SK-N-SH treated with all-trans-retinoic acid at 6 μM for 48 hours (cell line): Measurements from ENCODE around the gene CFD.

Experiments
- ATAC-seq: fragments of 200-7000 bp; cut with Tn5 transposase; 3 replicates; pipeline ENCODE4 v1.9.1; 2020; ENCODE audit warnings: mild to moderate bottlenecking, moderate library complexity
- ARNTL ChIP-seq: fragments of 450-650 bp; formaldehyde crosslinking; IDR thresholded peaks from 2 replicates; pipeline ENCODE4 v1.5.0; 2020; ENCODE audit warnings: low read depth, mild to moderate bottlenecking, moderate library complexity, borderline replicate concordance
- BACH2 ChIP-seq: fragments of 250-450 bp; sonication (Bioruptor Pico); IDR thresholded peaks from 2 replicates; pipeline ENCODE4 v1.9.0; 2021; ENCODE audit warnings: mild to moderate bottlenecking, borderline replicate concordance
- CREB5 ChIP-seq: fragments of 250-450 bp; sonication (Bioruptor Pico); IDR thresholded peaks from 2 replicates; pipeline ENCODE4 v1.5.1; 2020; ENCODE audit warnings: low read depth, mild to moderate bottlenecking, moderate library complexity
- CSDC2 ChIP-seq: fragments of 250-450 bp; sonication (Bioruptor Pico); IDR thresholded peaks from 2 replicates; pipeline ENCODE4 v1.5.0; 2020; ENCODE audit warnings: mild to moderate bottlenecking, moderate library complexity
- GLIS3 ChIP-seq: fragments of 250-450 bp; sonication (Bioruptor Pico); IDR thresholded peaks from 2 replicates; pipeline ENCODE4 v1.5.0; 2020; ENCODE audit warnings: mild to moderate bottlenecking, moderate library complexity
- ISL1 ChIP-seq: fragments of 250-450 bp; sonication (Bioruptor Pico); IDR thresholded peaks from 2 replicates; pipeline ENCODE4 v2.1.2; 2022; ENCODE audit warnings: mild to moderate bottlenecking, moderate library complexity
- OSR1 ChIP-seq: fragments of 250-450 bp; sonication (Bioruptor Pico); IDR thresholded peaks from 2 replicates; pipeline ENCODE4 v1.8.0; 2022; ENCODE audit warnings: moderate library complexity, mild to moderate bottlenecking, inconsistent platforms
- PPARA ChIP-seq: fragments of 250-450 bp; sonication (Bioruptor Pico); IDR thresholded peaks from 2 replicates; pipeline ENCODE4 v1.5.0; 2020; ENCODE audit warnings: mild to moderate bottlenecking, borderline replicate concordance
- RARB ChIP-seq: fragments of 250-450 bp; sonication (Bioruptor Pico); IDR thresholded peaks from 2 replicates; pipeline ENCODE4 v1.8.0; 2021; ENCODE audit warnings: mild to moderate bottlenecking, moderate library complexity
- TCF4 ChIP-seq: fragments of 250-450 bp; sonication (Bioruptor Pico); IDR thresholded peaks from 2 replicates; pipeline ENCODE4 v1.8.0; 2021; ENCODE audit warnings: mild to moderate bottlenecking, moderate library complexity, borderline replicate concordance
- TOX ChIP-seq: fragments of 250-450 bp; sonication (Bioruptor Pico); IDR thresholded peaks from 2 replicates; pipeline ENCODE4 v1.8.0; 2021; ENCODE audit warnings: mild to moderate bottlenecking, moderate library complexity, borderline replicate concordance
- TSHZ2 ChIP-seq: fragments of 250-450 bp; sonication (Bioruptor Pico); IDR thresholded peaks from 2 replicates; pipeline ENCODE4 v1.5.0; 2020; ENCODE audit warnings: mild to moderate bottlenecking, moderate library complexity
- ZC3H10 ChIP-seq: fragments of 250-450 bp; sonication (Bioruptor Pico); IDR thresholded peaks from 2 replicates; pipeline ENCODE4 v1.5.1; 2021; ENCODE audit warnings: mild to moderate bottlenecking, moderate library complexity
- ZFP3 ChIP-seq: fragments of 250-450 bp; sonication (Bioruptor Pico); IDR thresholded peaks from 2 replicates; pipeline ENCODE4 v1.5.0; 2020; ENCODE audit warnings: mild to moderate bottlenecking, moderate library complexity
- ZFP30 ChIP-seq: fragments of 450-650 bp; formaldehyde crosslinking; IDR thresholded peaks from 2 replicates; pipeline ENCODE4 v1.5.0; 2022; ENCODE audit warnings: mild to moderate bottlenecking, moderate library complexity
- ZNF70 ChIP-seq: fragments of 450-650 bp; formaldehyde crosslinking; IDR thresholded peaks from 2 replicates; pipeline ENCODE4 v1.5.0; 2020; ENCODE audit warnings: mild to moderate bottlenecking, moderate library complexity
- TF ChIP-seq, protein P1 (sequence below): fragments of 250-450 bp; sonication (Bioruptor Pico); IDR thresholded peaks from 2 replicates; pipeline ENCODE4 v1.8.0; 2020; ENCODE audit warnings: mild to moderate bottlenecking, moderate library complexity, borderline replicate concordance
- TF ChIP-seq, protein P2 (sequence below): fragments of 250-450 bp; sonication (Bioruptor Pico); IDR thresholded peaks from 2 replicates; pipeline ENCODE4 v1.5.1; 2021; ENCODE audit warnings: mild to moderate bottlenecking, moderate library complexity
- TF ChIP-seq, protein P3 (sequence below): fragments of 250-450 bp; sonication (Bioruptor Pico); IDR thresholded peaks from 2 replicates; pipeline ENCODE4 v1.8.0; 2021; ENCODE audit warnings: low read depth, mild to moderate bottlenecking, moderate library complexity, borderline replicate concordance

The CFD gene

DNA sequence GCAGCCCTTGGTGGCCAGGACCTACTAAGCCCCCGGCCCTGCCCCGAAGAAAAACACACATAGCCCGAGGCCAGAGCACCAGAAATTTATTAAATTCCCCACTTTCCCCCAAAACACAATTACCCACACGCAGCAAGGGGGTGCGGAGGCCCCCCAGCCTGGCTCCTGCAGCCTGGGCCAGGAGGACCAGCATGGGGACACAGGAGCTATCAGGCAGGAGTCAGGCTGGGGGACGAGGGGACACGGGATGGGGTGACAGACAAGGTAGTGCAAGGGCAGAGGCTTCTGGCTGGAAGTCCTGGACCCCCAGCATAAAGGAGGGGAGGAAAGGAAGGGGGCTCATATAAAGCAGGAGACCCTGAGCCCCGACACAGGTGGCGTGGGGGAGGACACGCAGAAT lies 37.0 kb downstream of the CFD start (continued):
- TF ChIP-seq TSHZ2 (CRISPR knock-in tag) (no peak), GLIS3 (CRISPR knock-in tag) (no peak)
- TF ChIP-seq, all 23 proteins: peak for 0

GRCh38 chr19:896999-897398 lies 37.5 kb downstream of the CFD start:
- TF ChIP-seq ARNTL (CRISPR knock-in tag) (no peak), ZNF70 (CRISPR knock-in tag) (no peak), ISL1 (CRISPR knock-in tag) (no peak), GLIS3 (CRISPR knock-in tag) (no peak), TCF4 (CRISPR knock-in tag) (no peak), TSHZ2 (CRISPR knock-in tag) (no peak), ZFP30 (CRISPR knock-in tag) (no peak), TOX (CRISPR knock-in tag) (no peak), CSDC2 (no peak), PPARA (no peak), CREB5 (CRISPR knock-in tag) (no peak), ZC3H10 (no peak)
- TF ChIP-seq, protein P1, sequence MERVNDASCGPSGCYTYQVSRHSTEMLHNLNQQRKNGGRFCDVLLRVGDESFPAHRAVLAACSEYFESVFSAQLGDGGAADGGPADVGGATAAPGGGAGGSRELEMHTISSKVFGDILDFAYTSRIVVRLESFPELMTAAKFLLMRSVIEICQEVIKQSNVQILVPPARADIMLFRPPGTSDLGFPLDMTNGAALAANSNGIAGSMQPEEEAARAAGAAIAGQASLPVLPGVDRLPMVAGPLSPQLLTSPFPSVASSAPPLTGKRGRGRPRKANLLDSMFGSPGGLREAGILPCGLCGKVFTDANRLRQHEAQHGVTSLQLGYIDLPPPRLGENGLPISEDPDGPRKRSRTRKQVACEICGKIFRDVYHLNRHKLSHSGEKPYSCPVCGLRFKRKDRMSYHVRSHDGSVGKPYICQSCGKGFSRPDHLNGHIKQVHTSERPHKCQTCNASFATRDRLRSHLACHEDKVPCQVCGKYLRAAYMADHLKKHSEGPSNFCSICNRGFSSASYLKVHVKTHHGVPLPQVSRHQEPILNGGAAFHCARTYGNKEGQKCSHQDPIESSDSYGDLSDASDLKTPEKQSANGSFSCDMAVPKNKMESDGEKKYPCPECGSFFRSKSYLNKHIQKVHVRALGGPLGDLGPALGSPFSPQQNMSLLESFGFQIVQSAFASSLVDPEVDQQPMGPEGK (CRISPR knock-in tag), result no peak
- TF ChIP-seq, protein P2, sequence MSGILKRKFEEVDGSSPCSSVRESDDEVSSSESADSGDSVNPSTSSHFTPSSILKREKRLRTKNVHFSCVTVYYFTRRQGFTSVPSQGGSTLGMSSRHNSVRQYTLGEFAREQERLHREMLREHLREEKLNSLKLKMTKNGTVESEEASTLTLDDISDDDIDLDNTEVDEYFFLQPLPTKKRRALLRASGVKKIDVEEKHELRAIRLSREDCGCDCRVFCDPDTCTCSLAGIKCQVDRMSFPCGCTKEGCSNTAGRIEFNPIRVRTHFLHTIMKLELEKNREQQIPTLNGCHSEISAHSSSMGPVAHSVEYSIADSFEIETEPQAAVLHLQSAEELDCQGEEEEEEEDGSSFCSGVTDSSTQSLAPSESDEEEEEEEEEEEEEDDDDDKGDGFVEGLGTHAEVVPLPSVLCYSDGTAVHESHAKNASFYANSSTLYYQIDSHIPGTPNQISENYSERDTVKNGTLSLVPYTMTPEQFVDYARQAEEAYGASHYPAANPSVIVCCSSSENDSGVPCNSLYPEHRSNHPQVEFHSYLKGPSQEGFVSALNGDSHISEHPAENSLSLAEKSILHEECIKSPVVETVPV (CRISPR knock-in tag), result no peak
- no peak for ATAC-seq

GRCh38 chr19:897442-898039 lies 38.1 kb downstream of the CFD start:
- ATAC-seq, result no peak

GRCh38 chr19:898663-899062 lies 39.2 kb downstream of the CFD start:
- ATAC-seq, result no peak
- no peak for TF ChIP-seq ARNTL (CRISPR knock-in tag)
- no peak for TF ChIP-seq ZNF70 (CRISPR knock-in tag)
- TF ChIP-seq, protein P1 (CRISPR knock-in tag), result no peak
- no peak for TF ChIP-seq ZFP3 (CRISPR knock-in tag)
- no peak for TF ChIP-seq OSR1 (CRISPR knock-in tag)
- TF ChIP-seq, protein P3, sequence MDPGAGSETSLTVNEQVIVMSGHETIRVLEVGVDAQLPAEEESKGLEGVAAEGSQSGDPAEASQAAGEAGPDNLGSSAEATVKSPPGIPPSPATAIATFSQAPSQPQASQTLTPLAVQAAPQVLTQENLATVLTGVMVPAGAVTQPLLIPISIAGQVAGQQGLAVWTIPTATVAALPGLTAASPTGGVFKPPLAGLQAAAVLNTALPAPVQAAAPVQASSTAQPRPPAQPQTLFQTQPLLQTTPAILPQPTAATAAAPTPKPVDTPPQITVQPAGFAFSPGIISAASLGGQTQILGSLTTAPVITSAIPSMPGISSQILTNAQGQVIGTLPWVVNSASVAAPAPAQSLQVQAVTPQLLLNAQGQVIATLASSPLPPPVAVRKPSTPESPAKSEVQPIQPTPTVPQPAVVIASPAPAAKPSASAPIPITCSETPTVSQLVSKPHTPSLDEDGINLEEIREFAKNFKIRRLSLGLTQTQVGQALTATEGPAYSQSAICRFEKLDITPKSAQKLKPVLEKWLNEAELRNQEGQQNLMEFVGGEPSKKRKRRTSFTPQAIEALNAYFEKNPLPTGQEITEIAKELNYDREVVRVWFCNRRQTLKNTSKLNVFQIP (CRISPR knock-in tag), result no peak
- TF ChIP-seq BACH2 (CRISPR knock-in tag), result no peak
- no peak for TF ChIP-seq ZFP30 (CRISPR knock-in tag)
- no peak for TF ChIP-seq TOX (CRISPR knock-in tag)
- no peak for TF ChIP-seq ZC3H10
- no peak for TF ChIP-seq ISL1 (CRISPR knock-in tag)
- no peak for TF ChIP-seq CREB5 (CRISPR knock-in tag)

More at GRCh38 chr19:897442-898039, 38.1 kb downstream of the CFD start:
- TF ChIP-seq TOX (CRISPR knock-in tag) (no peak), RARB (CRISPR knock-in tag) (no peak), ZFP30 (CRISPR knock-in tag) (no peak)
